Hematopoietic multipotent progenitor cell treated with erythropoietin and hydrocortisone succinate and interleukin-3 and kit ligand, for 15 days (in vitro differentiated cells): ENCODE measurements around the gene TMEM8B.
A peak's percentile ranks its signal among the peaks of the same experiment; 100 is the strongest.
"Not testable (repeated sequence)": the region's sequence is repeated elsewhere in the genome, so short reads cannot be mapped to it uniquely, and the experiment has no call there.

Source experiments
- DNase-seq: peaks from one replicate; pipeline ENCODE4 v3.0.0-alpha.2; 2015; ENCODE audit warnings: low spot score

The TMEM8B gene

DNA sequence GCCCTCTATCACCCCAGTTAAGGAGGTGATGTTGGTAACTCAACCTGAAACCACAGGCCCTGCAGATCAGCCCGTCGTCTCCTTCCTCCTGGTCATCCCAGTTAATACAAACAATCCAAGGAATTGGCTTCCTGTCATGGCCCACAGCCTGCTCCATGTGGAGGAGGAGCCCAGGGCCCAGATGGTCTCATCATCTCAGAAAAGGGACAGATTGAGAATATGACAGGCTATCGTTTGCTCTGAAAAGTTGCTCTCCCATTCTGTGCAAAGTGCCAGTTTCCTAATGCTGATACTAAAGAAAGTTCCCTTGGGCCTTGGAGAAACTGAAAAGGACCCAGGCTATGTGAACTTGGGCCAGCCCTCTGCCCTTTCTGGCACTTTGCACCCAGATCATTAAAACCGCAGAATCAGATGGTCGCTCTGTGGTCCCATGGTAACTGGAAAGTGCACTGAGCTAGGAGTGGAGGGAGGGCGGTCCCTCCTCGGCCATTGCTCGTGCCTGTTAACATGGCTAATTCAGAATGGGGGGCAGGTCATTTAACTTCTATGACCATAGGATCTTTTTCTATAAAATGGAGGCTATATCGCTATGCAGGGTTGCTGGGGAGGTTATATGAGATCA lies 79.6 kb downstream of the TMEM8B start:
- no peak for DNase-seq

DNA sequence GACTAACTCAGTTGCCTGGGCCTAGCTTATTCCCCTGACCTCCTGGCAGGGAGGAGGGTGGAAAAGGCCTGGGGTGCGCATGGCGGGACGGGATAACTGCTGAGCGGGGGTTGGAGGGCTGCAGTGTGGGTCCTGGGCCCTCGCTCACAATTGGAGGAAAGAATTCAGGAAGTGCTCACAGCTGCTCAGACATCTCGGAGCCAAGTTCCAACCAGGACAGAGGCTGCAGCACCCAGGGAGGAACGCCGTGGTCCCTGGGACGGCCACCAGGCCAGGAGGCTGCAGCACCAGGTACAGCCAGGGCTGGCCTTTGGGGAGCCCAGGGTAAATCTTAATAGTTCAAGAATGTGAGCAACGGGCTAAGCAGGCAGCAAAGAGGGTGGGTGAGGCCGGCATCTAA lies 80.2 kb downstream of the TMEM8B start, which contains the start of gene SPAAR:
SPAAR (plus strand) TSS at position 217 of the 400 bp plus-strand sequence. CDS start 974 bp downstream, outside the sequence.
- DNase-seq: no peak

DNA sequence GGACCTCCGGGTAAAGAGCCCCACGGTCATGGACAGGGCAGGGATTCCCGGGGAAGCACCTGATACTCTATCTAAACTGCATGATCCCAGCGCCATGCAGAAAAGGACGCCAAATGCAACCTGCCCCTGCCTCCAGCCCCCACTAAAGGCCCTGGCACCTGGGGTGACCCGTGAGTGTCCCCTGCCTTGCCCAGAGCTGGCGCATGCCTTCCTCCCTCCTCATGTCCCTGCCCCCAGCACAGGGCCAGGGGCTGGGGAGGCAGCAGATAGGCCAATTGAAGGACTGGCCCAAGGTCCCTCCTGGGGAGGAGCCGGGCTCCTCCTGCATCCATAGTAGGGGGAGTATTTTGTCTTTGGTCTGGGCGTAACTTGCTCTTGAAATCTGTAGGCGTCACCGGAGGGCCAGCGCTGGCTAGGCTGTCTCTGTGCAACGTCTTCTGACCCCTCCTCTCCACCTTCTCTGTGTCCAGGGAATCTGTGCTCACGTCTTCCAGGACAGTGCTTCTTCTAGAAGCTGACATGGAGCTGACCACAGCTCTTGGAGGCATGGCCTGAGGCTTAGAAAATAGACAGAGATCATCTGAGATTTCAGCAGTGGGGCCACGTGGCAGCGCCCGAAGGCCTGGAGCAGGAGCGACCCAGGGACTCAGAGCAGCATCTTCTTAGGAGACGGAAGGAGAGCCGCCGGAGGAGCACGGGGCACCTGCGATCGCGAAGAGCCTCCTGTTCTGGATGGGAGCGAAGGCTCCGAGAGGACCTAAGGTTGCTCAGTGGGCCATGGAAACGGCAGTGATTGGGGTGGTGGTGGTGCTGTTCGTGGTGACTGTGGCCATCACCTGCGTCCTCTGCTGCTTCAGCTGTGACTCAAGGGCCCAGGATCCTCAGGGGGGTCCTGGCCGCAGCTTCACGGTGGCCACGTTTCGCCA lies 80.9 kb downstream of the TMEM8B start:
- no peak for DNase-seq

DNA sequence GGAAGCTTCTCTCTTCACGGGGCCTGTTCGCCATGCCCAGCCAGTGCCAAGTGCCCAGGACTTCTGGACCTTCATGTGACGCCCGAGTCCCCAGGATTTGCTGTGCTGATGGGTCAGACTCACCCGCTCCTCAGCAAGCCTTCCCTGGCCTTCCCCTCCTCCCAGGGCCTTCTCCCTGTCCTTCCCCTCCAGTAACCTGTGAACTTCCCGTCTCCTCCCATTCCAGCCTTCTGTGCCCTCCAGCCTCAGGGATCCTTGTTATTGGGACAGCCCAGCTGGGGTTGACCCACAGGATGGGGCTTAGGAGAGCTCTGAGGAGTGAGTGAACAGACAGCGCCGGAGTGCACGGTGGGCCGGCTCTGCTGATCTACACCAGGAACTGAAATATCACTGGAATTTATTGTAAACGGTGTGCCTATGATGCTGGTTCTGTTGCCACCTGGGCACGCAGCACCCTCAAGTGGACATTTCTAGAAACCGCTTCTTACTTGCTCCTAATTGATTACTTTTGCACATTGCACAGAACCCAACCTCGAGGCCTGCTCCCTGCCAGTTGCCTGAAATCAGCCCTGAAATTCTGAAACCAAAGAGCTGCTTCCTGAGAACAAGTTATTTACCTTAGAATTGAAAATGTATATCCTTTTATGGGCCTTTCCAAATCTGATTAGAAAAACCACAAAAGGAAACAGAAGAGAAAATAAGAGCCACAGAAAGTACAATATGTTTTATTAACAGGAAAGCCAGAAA lies 81.8 kb downstream of the TMEM8B start:
- no peak for DNase-seq

DNA sequence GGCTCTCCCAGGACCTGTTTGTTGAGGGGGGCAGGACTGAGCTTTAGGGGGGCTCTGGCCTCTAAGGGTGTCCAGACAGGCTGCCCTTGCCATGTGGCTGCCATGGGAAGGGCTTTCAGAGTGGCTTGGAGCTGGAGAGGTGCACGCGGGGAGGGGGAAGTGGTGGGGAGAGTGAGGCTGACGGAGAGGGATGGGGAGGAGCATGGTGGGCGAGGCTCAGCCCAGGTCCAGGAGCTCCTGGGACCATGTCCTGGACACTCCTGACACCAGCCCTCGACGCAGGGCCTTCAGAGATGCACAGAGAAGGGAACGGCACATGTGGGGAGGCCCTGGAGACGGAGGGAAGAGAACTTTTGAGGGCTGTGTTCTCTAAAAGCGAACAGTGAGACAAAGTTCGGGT lies 82.7 kb downstream of the TMEM8B start:
- no peak for DNase-seq

DNA sequence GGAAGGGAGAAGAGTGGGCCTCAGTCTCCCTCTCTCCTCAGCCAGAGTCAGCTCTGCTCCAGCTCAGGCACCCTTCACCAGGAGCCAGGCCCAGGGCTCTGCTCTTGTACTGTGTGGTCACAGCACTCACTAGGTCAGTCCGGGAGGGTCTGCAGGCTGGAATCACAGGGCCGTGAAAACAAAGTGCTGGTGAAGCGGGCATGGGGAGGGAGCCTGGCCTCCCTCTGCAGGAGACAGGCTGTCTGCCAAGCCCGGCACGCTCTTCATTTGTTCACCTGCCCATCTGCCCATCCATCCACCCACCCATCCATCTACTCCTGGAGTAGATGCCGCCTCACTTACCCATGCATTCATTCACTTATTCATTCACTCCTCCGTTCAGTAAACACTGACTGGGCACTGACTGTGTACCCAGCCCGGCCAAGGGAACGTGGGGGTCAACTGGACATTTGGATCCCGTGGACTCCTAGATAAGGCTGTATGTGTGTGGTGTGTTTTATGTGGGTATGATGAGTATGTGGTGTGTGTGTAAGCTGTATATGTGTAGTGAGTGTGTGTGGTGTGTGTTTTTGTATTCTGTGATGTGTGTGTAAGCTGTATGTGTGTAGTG lies 83.9 kb downstream of the TMEM8B start:
- no peak for DNase-seq

DNA sequence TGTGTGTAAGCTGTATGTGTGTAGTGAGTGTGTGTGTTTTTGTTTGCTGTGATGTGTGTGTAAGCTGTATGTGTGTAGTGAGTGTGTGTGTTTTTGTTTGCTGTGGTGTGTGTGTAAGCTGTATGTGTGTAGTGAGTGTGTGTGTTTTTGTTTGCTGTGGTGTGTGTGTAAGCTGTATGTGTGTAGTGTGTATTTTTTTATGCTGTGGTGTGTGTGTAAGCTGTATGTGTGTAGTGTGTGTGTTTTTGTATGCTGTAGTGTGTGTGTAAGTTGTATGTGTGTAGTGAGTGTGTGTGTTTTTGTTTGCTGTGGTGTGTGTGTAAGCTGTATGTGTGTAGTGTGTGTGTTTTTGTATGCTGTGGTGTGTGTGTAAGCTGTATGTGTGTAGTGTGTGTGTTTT lies 84.4 kb downstream of the TMEM8B start:
- not testable (repeated sequence) for DNase-seq

DNA sequence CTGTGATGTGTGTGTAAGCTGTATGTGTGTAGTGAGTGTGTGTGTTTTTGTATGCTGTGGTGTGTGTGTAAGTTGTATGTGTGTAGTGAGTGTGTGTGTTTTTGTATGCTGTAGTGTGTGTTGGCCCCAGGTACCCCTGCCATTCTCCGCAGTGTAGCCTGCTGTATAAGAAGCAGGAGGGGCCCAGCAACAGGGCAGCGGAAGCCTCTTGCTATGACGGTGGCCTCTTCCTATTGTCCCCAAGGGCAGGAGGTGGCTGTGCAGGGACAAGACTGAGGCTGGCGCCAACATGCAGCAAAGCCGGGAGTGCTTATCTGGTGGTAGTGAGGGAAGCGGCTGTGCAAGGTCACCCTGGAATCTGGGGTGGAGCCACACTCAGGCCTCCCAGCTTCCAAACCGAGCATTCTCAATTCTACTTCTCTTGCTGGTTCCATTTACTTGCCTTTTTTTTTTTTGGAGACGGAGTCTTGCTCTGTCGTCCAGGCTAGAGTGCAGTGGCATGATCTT lies 85.3 kb downstream of the TMEM8B start:
- DNase-seq: peak; percentile 9
